HFF-Myc (cell line): Measurements from ENCODE around the gene TRIO.

Source experiments
- DNase-seq: peaks from one replicate; pipeline ENCODE4 v3.0.0-alpha.2; 2011; ENCODE audit warnings: low read depth; ENCODE audit errors: extremely low read depth
- H3K4me3 ChIP-seq: replicated peaks from 2 replicates; pipeline ENCODE4 v1.5.1; 2011; ENCODE audit warnings: low read depth, mild to moderate bottlenecking, control low read depth, low read length
- CTCF ChIP-seq: IDR thresholded peaks from 2 replicates; pipeline ENCODE4 v1.5.1; 2012; ENCODE audit warnings: mild to moderate bottlenecking, low read depth, low read length, control low read depth; ENCODE audit errors: missing control alignments

TRIO gene

DNA sequence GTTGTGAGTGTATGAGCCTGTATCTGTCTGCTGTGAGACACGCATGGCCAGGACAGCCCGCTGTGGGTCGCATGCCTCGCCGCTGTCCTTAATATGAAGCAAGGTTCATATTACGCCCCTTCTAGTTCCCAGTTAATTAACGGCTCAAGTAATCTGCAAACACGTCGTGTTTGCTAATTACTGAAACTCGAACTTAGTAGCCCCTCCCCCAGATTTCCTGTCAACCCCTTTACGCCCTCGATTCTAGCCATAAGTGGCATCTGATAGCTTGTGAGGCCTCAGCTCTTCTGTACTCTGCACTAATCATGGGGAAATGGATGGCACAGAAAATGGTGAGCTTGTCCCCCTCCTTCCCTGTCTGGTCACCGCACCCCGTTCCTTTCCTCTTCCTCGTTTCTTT lies 321.5 kb downstream of the TRIO start:
- DNase-seq = no peak
- H3K4me3 ChIP-seq = no peak overlapping the region
- no peak for TF ChIP-seq CTCF

DNA sequence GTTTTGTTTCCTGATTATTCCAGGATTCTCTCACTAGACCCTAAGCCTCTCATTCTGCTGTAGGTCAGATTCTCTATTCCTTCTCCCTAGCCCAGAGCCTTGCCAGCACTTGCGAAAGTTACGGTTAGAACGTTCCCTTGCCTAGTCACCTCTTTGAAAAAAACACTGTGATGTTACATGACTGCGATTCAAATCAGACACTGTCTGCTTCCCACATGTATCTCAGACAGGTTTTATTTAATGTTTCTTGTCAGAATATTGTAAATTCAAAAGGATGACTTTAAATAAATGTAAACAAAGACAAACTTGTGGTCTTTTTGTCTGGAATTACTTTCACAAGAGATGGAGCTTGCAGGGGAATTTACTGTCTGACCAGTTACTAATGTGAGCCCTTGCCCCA lies 322.0 kb downstream of the TRIO start:
- TF ChIP-seq CTCF = no peak
- DNase-seq = no peak
- no peak overlapping the region for H3K4me3 ChIP-seq

- no peak for DNase-seq
- H3K4me3 ChIP-seq = no peak overlapping the region
- no peak for TF ChIP-seq CTCF
Observed at GRCh38 chr5:14465776-14466175, 322.6 kb downstream of the TRIO start.

DNA sequence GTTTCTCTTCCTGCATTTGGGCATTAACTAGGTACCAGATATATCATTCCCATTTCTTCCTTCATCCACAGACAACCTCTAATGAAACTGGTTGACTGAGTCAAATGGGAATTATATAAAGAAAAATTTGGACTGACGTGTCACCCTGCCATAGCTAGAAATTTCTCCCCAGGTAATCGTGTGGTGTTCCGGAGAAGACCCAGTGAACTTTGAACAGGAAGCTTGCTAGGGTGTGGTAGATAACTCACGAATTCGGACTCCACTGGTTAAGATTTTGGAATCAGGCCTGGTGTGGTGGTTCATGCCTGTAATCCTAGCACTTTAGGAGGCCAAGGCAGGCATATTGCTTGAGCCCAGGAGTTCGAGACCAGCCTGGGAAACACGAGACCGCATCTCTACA lies 324.1 kb downstream of the TRIO start:
- DNase-seq = no peak
- no peak for TF ChIP-seq CTCF
- no peak overlapping the region for H3K4me3 ChIP-seq

DNA sequence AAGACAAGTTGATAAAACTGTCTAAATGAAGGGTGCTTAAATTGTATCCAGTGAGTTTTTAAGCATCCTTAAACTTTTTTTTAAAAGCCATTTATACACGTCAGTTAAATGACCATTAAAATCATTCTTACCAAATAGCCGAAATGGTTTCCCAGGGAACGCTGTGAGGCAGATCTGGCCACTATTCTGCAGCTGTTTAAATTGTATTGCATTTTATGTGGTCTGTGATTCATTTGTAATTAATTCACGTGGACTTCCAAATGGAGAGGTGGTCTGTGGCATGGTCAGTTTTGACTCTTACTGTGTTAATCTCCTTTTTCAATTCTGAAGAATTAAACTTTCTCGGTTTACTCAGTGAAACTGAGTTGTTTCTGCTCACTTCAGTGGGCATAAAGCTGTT lies 324.7 kb downstream of the TRIO start:
- no peak for TF ChIP-seq CTCF
- no peak overlapping the region for H3K4me3 ChIP-seq
- DNase-seq = no peak

- no peak for DNase-seq
- no peak overlapping the region for H3K4me3 ChIP-seq
- no peak for TF ChIP-seq CTCF
Observed at GRCh38 chr5:14469551-14470377, 326.6 kb downstream of the TRIO start.

DNA sequence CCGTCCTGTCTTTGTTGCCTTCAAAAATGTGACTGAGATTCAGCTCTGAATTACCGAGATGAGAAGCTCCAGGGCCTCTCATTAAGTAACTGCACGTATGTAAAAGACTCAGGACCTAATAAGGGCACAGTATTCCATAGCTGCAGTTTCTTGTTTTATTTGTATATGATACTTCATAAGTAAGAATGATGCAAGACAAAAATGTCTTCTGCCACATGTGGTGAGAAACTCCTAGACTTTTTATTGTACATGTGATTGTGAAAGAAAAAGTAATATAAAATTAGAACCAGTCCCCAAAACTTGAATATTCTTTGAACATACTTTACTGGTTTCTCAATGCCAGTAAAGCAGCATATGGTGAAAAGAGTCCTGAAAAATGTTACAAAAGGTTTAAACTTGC lies 328.4 kb downstream of the TRIO start:
- no peak for DNase-seq
- no peak overlapping the region for H3K4me3 ChIP-seq
- TF ChIP-seq CTCF = no peak
